ENCODE data around the gene GPX6. TPM values are rescaled to one million over a fixed set of nuclear protein-coding genes. Genes with fewer than 3 reads are reported as not detected.

GPX6 gene
- total RNA-seq, 4 donors from 2014 or later, result not detected

DNA sequence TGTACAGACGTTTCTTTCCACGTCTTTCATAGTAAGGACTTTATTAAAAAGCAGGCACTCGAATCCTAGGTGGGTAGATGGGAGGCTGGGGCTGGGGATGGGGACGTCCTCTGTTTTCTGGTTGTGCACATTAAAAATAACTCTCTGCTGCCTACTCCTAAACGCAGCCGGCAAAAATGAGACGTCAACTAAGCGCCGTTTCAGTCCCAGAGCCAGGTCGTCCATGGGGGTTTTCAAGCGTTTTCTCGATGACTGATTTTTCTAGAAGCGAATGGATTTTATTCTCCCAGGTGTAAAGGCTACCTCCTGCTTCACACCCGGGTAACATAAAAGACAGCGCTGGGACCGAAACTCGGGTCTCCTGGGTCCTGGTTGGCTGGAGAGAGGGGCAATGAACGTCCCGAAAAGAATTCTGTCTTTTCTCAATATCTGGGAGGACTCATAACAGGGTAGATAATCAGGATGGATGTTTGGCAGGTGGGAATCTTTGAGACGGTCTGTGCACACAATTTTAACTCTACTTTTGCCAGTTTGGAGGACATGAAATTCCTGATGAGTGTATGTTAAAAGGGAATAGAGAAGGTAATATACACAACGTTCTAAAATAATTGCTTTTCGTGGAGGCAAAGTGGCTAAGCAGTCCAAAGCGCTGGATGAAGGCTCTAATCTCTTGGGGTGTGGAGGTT, 25.2 kb downstream of the GPX6 start:
- intact Hi-C loops (cut with DNase I; ENCODE audit: low total_unique reads), result no loop called here
- Histone ChIP-seq H3K36me3 (no peaks in the 10 kb centered on the region), H3K4me3 (peak overlapping the region in 2 of 4 donors; percentile 27 to 42), H3K27ac (no peak overlapping the region), H3K4me1 (peaks cover 0 to 7% (median 2%) of the 10 kb centered on the region in 4 donors), H3K27me3 (peaks cover 74% of the 10 kb centered on the region), H3K9me3 (no peaks in the 10 kb centered on the region)
- in situ Hi-C loops (cut with MboI; ENCODE audit: low pct_ligation_motif_present in 1 of 4, low pct_unique_long_range_greater_than_20kb in 1 of 4, low sequenced_read_pairs in 3 of 4), result no loop called here
- TF ChIP-seq POLR2A (IDR thresholded peaks at IDR 0.05), result no peak
- TF ChIP-seq, protein P1, sequence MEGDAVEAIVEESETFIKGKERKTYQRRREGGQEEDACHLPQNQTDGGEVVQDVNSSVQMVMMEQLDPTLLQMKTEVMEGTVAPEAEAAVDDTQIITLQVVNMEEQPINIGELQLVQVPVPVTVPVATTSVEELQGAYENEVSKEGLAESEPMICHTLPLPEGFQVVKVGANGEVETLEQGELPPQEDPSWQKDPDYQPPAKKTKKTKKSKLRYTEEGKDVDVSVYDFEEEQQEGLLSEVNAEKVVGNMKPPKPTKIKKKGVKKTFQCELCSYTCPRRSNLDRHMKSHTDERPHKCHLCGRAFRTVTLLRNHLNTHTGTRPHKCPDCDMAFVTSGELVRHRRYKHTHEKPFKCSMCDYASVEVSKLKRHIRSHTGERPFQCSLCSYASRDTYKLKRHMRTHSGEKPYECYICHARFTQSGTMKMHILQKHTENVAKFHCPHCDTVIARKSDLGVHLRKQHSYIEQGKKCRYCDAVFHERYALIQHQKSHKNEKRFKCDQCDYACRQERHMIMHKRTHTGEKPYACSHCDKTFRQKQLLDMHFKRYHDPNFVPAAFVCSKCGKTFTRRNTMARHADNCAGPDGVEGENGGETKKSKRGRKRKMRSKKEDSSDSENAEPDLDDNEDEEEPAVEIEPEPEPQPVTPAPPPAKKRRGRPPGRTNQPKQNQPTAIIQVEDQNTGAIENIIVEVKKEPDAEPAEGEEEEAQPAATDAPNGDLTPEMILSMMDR (IDR thresholded peaks at IDR 0.05), result no peak
- no peak for TF ChIP-seq POLR2AphosphoS5 (IDR thresholded peaks at IDR 0.05)
- TF ChIP-seq EP300 (IDR thresholded peaks at IDR 0.05; ENCODE audit: low read depth), result no peak
- WGBS, 2 donors (ENCODE audit: low coverage in 1 of 2), result 22 to 28% methylated on average over 12 to 23 of the region's 23 CpGs
- DNase-seq, result no peak

DNA sequence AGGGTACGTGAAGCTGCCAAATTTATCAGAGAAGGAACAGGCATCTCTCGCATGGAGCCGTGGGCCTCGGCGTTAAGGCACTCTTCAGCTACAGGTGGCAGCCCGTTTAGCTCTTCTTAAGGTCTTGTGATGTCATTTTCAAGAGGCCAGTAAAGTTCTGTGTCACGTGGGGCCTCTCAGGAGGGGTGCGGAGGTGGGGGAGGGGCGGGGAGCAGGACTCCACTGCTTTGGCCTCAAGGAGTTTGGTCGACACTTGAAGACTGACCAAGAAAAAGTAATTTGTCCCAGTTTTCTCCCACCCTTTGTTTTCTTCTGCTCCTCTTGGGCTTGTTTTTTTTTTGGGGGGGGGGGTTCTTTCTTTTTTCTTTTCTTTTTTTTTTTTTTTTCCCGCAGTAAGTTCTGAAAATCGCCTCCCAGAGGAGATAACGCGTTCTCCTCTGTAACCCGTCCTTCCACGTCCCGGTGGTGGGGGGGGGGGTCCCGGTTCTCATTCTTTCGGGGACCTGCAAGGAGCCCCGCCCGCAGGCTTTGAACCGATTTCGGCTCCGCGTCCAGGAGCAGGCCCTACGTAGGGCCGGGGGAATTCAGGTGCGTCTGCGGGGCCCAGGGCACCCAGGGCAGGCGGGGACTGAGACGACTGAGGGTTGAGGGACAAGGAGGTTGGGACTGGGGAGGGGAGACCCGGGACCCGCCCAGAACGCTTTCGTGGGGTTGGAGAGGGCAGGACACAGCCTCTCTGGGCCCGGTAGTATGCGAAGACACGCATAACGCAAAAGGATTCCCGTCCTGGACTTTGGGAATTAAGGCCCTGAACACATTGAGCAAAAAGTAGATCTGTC, 26.0 kb downstream of the GPX6 start:
- Histone ChIP-seq H3K4me3 (peak overlapping the region in 2 of 4 donors; percentile 27 to 42), H3K36me3 (no peaks in the 10 kb centered on the region), H3K27ac (no peak overlapping the region), H3K9me3 (no peaks in the 10 kb centered on the region), H3K27me3 (peaks cover 74% of the 10 kb centered on the region), H3K4me1 (peaks cover 0 to 7% (median 2%) of the 10 kb centered on the region in 4 donors)
- WGBS, 2 donors (ENCODE audit: low coverage in 1 of 2), result 5 to 10% methylated on average over 13 to 40 of the region's 40 CpGs
- TF ChIP-seq POLR2AphosphoS5 (IDR thresholded peaks at IDR 0.05) (no peak), EP300 (IDR thresholded peaks at IDR 0.05; ENCODE audit: low read depth) (no peak), POLR2A (IDR thresholded peaks at IDR 0.05) (no peak)
- TF ChIP-seq, protein P1 (IDR thresholded peaks at IDR 0.05), result no peak
- in situ Hi-C loops (cut with MboI; ENCODE audit: low pct_ligation_motif_present in 1 of 4, low pct_unique_long_range_greater_than_20kb in 1 of 4, low sequenced_read_pairs in 3 of 4), result no loop called here
- intact Hi-C loops (cut with DNase I; ENCODE audit: low total_unique reads), result no loop called here
- DNase-seq, result peak; percentile 41

DNA sequence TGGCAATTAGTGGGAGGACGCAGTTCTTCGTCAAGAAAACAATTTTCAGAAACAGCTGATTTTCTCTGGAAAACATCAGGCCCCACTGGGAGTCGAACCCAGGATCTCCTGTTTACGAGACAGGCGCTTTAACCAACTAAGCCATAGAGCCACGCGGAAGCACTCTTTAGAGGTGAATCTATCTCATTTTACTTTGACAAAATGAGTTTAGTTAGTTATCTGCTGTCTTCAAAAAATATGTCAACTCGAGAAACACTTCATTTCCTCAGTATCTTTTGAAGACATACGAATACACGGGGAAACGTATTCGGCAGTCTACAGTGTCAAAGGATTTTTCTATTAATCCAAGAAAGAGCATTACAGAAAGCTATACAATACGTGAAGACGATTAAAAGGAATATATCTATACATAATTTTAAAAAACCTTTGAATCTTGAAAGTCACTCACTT, 26.7 kb downstream of the GPX6 start:
- intact Hi-C loops (cut with DNase I; ENCODE audit: low total_unique reads) (no loop called here), in situ Hi-C loops (cut with MboI; ENCODE audit: low pct_ligation_motif_present in 1 of 4, low pct_unique_long_range_greater_than_20kb in 1 of 4, low sequenced_read_pairs in 3 of 4) (no loop called here)
- H3K36me3 ChIP-seq, result no peaks in the 10 kb centered on the region
- H3K4me3 ChIP-seq, result peak overlapping the region in 1 of 4 donors; percentile 42
- TF ChIP-seq POLR2A (IDR thresholded peaks at IDR 0.05), result no peak
- TF ChIP-seq POLR2AphosphoS5 (IDR thresholded peaks at IDR 0.05), result no peak
- TF ChIP-seq, protein P1 (IDR thresholded peaks at IDR 0.05), result no peak
- TF ChIP-seq EP300 (IDR thresholded peaks at IDR 0.05; ENCODE audit: low read depth), result no peak
- no peak overlapping the region for H3K27ac ChIP-seq
- no peaks in the 10 kb centered on the region for H3K9me3 ChIP-seq
- no peak for DNase-seq
- peaks cover 0 to 7% (median 2%) of the 10 kb centered on the region in 4 donors for H3K4me1 ChIP-seq
- peaks cover 74% of the 10 kb centered on the region for H3K27me3 ChIP-seq
- 41 to 47% methylated on average over 13 to 14 of the region's 14 CpGs for WGBS, 2 donors (ENCODE audit: low coverage in 1 of 2)

DNA sequence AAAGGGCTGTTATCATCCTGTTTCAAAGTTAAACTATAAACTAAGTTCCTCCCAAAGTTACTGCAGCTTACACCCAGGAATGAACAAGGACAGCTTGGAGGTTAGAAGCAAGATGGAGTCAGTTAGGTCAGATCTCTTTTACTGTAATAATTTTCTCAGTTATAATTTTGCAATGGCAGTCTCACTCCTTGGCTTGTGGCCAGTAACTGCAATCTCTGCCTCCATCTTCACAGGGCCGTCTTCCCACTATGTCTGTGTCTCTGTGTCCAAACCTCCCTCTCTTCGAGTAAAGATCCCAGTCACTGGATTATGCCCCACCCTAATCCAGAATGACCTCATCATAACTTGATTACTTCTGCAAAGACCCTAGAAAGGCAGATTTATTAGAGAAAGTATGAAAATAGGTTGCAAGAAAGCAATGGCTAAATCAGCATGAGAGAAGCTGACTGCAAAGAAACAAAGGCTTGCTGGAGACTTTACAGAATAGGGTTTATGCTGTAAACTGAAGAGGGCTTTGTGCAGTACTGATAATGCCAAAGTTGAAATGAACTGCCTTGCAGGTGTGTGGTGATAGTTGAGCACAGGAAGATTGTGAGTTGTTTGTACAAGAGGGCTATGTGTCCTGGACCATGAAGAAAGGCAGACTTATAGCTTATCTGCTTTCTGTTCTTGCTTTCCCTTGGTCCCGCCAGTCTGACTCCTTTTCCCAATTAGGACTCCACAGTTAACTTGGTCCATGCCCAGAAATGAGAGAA, 28.4 kb downstream of the GPX6 start:
- in situ Hi-C loops (cut with MboI; ENCODE audit: low pct_ligation_motif_present in 1 of 4, low pct_unique_long_range_greater_than_20kb in 1 of 4, low sequenced_read_pairs in 3 of 4), result no loop called here
- TF ChIP-seq, protein P1 (IDR thresholded peaks at IDR 0.05), result no peak
- TF ChIP-seq POLR2AphosphoS5 (IDR thresholded peaks at IDR 0.05), result no peak
- no peak for TF ChIP-seq POLR2A (IDR thresholded peaks at IDR 0.05)
- no peak for TF ChIP-seq EP300 (IDR thresholded peaks at IDR 0.05; ENCODE audit: low read depth)
- intact Hi-C loops (cut with DNase I; ENCODE audit: low total_unique reads), result no loop called here
- Histone ChIP-seq H3K27ac (no peak overlapping the region), H3K4me3 (no peak overlapping the region), H3K9me3 (no peaks in the 10 kb centered on the region), H3K4me1 (peaks cover 0 to 7% (median 2%) of the 10 kb centered on the region in 4 donors), H3K27me3 (peaks cover 62% of the 10 kb centered on the region), H3K36me3 (no peaks in the 10 kb centered on the region)
- DNase-seq, result no peak
- WGBS, 2 donors (ENCODE audit: low coverage in 1 of 2), result 72 to 100% methylated on average over 1 to 3 of the region's 3 CpGs
